Type B pancreatic cell (in vitro differentiated cells): ENCODE measurements around the gene LTB4R2. TPM values are rescaled to one million over a fixed set of nuclear protein-coding genes. Genes with fewer than 3 reads are reported as not detected.

Experiments
- DNase-seq: peaks from one replicate; pipeline ENCODE4 v3.0.0; 2021; ENCODE audit warnings: mixed read lengths; ENCODE audit not compliant: unreplicated experiment; ENCODE audit errors: extremely low spot score
- H3K27ac Mint-ChIP-seq: 2 replicates; pipeline ENCODE4 v1.8.0; 2021; ENCODE audit warnings: mild to moderate bottlenecking, mixed read lengths
- H3K27me3 Mint-ChIP-seq: 2 replicates; pipeline ENCODE4 v1.8.0; 2021; ENCODE audit warnings: mixed read lengths
- H3K36me3 Mint-ChIP-seq: 2 replicates; pipeline ENCODE4 v1.8.0; 2021; ENCODE audit warnings: mixed read lengths
- H3K4me1 Mint-ChIP-seq: one replicate; pipeline ENCODE4 v1.8.0; 2021; ENCODE audit warnings: mixed read lengths; ENCODE audit not compliant: unreplicated experiment
- H3K4me3 Mint-ChIP-seq: 2 replicates; pipeline ENCODE4 v1.8.0; 2021; ENCODE audit warnings: mild to moderate bottlenecking, mixed read lengths
- H3K9me3 Mint-ChIP-seq: 2 replicates; pipeline ENCODE4 v1.8.0; 2021; ENCODE audit warnings: mixed read lengths
- CTCF ChIP-seq: fragments of 200-600 bp; sonication (generic); conservative IDR thresholded peaks from 2 replicates; pipeline ENCODE4 v1.5.0; 2021; ENCODE audit warnings: antibody characterized with exemption, mild to moderate bottlenecking
- total RNA-seq: library from RNA; stranded (reverse); gene quantifications from 2 replicates; pipeline ENCODE4 v1.2.1, GENCODE V29; 2021; ENCODE audit warnings: low replicate concordance

LTB4R2 gene
- total RNA-seq, 1 donor from 2014 or later, result 9.4 TPM

GRCh38 chr14:24263848-24264247, 46.1 kb upstream of the LTB4R2 start:
- H3K4me1 Mint-ChIP-seq, result peaks cover 3% of the 10 kb centered on the region
- H3K27me3 Mint-ChIP-seq, result no peaks in the 10 kb centered on the region
- no peak for TF ChIP-seq CTCF
- H3K4me3 Mint-ChIP-seq, result no peak overlapping the region
- no peaks in the 10 kb centered on the region for H3K9me3 Mint-ChIP-seq
- DNase-seq, result no peak
- H3K36me3 Mint-ChIP-seq, result peaks cover 4% of the 10 kb centered on the region
- H3K27ac Mint-ChIP-seq, result peak overlapping the region; percentile 86

- DNase-seq, result no peak
- Mint-ChIP-seq H3K36me3 (peaks cover 4% of the 10 kb centered on the region), H3K27me3 (no peaks in the 10 kb centered on the region), H3K4me3 (no peak overlapping the region), H3K9me3 (no peaks in the 10 kb centered on the region), H3K4me1 (peaks cover 3% of the 10 kb centered on the region), H3K27ac (peak overlapping the region; percentile 86)
- TF ChIP-seq CTCF, result no peak
These were observed 45.6 kb upstream of the LTB4R2 start for GRCh38 chr14:24264298-24264697.

GRCh38 chr14:24266344-24267244, 43.3 kb upstream of the LTB4R2 start:
- Mint-ChIP-seq H3K27ac (no peak overlapping the region), H3K36me3 (peaks cover 4% of the 10 kb centered on the region), H3K4me3 (no peak overlapping the region)

GRCh38 chr14:24267516-24267915, 42.4 kb upstream of the LTB4R2 start:
- H3K4me3 Mint-ChIP-seq, result no peak overlapping the region
- no peak overlapping the region for H3K27ac Mint-ChIP-seq

More at GRCh38 chr14:24266344-24267244, 43.3 kb upstream of the LTB4R2 start:
- Mint-ChIP-seq H3K4me1 (peaks cover 5% of the 10 kb centered on the region), H3K9me3 (no peaks in the 10 kb centered on the region), H3K27me3 (no peaks in the 10 kb centered on the region)
- no peak for TF ChIP-seq CTCF
- DNase-seq, result no peak

GRCh38 chr14:24268225-24268624, 41.7 kb upstream of the LTB4R2 start:
- H3K4me3 Mint-ChIP-seq, result no peak overlapping the region
- no peaks in the 10 kb centered on the region for H3K27me3 Mint-ChIP-seq
- no peak overlapping the region for H3K27ac Mint-ChIP-seq
- DNase-seq, result no peak
- peaks cover 15% of the 10 kb centered on the region for H3K4me1 Mint-ChIP-seq
- TF ChIP-seq CTCF, result no peak
- no peaks in the 10 kb centered on the region for H3K9me3 Mint-ChIP-seq
- H3K36me3 Mint-ChIP-seq, result peaks cover 4% of the 10 kb centered on the region

More at GRCh38 chr14:24267516-24267915, 42.4 kb upstream of the LTB4R2 start:
- Mint-ChIP-seq H3K9me3 (no peaks in the 10 kb centered on the region), H3K27me3 (no peaks in the 10 kb centered on the region), H3K4me1 (peaks cover 15% of the 10 kb centered on the region), H3K36me3 (peaks cover 4% of the 10 kb centered on the region)
- no peak for DNase-seq
- TF ChIP-seq CTCF, result no peak
